GM12892 (cell line): ENCODE data around the gene ABHD12.

Experiments
- POLR2AphosphoS5 ChIP-seq: IDR thresholded peaks from 2 replicates; pipeline ENCODE4 v1.6.1; 2011; ENCODE audit warnings: low read depth, low read length, control low read depth
- TAF1 ChIP-seq: IDR thresholded peaks from 2 replicates; pipeline ENCODE4 v1.6.1; 2011; ENCODE audit warnings: low read depth, mild to moderate bottlenecking, control low read depth, low read length, borderline replicate concordance

DNA sequence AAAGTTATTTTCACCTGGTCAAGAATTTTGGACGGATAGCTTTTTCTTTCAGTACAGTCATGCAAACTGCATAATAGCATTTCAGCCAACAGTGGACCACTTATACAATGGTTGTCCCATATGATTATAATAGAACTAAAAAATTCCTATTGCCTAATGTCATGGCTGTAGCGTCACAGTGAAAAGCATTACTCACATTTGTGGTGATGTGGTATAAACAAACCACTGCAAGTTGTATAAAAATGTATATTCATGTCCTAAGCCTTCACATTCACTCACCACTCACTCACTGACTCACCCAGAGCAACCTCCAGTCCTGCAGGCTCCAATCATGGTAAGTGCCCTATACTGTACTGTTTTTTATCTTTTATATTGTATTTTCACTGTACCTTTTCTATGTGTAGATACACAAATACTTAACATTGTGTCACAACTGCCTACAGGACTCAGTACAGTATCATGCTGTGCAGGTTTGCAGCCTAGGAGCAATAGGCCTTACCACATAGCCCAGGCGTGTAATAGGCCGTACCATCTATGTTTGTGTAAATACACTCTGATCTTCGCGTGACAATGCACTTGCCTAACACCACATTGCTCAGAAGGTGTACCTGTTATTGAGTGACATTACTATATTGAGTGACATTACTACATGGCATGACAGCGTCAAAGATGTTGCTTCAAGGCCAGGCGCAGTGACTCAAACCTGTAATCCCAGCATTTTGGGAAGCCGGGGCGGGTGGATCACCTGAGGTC, 17.9 kb downstream of the ABHD12 start:
- TF ChIP-seq TAF1 = no peak
- TF ChIP-seq POLR2AphosphoS5 = no peak
